ENCODE measurements around the gene STAP2.
"Not testable (repeated sequence)": the region's sequence is repeated elsewhere in the genome, so short reads cannot be mapped to it uniquely, and the experiment has no call there.

The STAP2 gene

DNA sequence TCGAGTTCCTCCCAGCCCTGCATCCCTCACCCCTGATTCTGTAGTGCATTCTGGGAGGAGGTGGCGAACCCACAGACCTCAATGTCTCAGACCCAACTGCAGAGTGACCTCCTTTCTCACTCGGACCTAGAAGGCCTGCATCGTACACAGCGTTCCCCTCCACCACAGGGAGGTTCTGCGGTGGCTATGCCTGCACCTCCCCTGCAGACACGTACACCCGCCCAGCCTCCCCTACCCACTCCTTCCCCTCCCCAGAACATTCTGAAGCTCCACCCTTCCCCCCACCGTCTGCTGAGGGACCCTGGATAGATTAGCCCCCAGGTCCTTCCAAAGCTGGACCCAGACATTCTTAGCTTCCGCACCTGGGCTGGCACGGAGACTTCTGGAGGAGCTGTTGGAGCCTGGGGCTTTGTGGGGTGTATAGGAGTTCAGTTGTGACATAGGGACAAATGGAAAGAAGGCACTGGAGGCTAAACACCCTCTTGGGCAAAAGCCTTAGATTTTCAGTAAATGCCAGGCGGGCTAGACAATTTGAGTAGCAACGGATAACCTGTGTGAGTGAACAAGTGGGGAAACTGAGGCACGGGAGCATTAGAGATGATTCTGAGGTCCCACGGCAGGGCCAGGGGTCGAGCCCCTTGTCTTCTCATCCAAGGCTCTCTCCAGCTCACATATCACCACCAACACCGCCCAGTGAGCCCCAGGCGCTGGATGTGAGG is 34.6 kb downstream of the STAP2 start:
- in situ Hi-C loops (cut with MboI; ENCODE audit: low sequenced_read_pairs), result no loop called here

DNA sequence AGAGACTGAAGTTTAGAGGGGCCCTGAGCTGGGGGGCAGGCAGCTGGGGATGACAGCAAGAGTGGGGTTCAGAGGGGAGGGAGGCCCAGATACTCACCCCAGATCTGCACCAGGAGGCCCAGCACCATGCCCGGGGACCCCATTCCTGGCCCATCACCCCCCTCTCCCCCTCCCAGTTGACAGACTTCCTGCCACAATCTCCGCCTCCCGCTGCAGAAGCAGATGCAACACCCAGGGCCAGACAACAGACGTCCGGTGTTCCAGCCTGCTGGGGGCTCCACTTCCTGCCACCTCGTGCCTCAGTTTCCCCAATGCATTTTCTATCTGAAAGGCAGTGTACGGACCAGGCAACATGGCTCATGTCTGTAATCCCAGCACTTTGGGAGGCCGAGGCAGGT is 36.4 kb downstream of the STAP2 start, which contains the start of gene TMIGD2:
TMIGD2 (minus strand) TSS at position 147 of the 398 bp plus-strand sequence; CDS start at position 143, 4 bp downstream.
- in situ Hi-C loops (cut with MboI; ENCODE audit: low sequenced_read_pairs), result no loop called here

- in situ Hi-C loops (cut with MboI; ENCODE audit: low sequenced_read_pairs), result no loop called here
Measured at GRCh38 chr19:4301590-4302242, 36.9 kb downstream of the STAP2 start.

GRCh38 chr19:4300589-4300988 is 38.0 kb downstream of the STAP2 start:
- in situ Hi-C loops (cut with MboI; ENCODE audit: low sequenced_read_pairs), result no loop called here

- in situ Hi-C loops (cut with MboI; ENCODE audit: low sequenced_read_pairs), result no loop called here
Measured at GRCh38 chr19:4298810-4299550, 39.6 kb downstream of the STAP2 start.

DNA sequence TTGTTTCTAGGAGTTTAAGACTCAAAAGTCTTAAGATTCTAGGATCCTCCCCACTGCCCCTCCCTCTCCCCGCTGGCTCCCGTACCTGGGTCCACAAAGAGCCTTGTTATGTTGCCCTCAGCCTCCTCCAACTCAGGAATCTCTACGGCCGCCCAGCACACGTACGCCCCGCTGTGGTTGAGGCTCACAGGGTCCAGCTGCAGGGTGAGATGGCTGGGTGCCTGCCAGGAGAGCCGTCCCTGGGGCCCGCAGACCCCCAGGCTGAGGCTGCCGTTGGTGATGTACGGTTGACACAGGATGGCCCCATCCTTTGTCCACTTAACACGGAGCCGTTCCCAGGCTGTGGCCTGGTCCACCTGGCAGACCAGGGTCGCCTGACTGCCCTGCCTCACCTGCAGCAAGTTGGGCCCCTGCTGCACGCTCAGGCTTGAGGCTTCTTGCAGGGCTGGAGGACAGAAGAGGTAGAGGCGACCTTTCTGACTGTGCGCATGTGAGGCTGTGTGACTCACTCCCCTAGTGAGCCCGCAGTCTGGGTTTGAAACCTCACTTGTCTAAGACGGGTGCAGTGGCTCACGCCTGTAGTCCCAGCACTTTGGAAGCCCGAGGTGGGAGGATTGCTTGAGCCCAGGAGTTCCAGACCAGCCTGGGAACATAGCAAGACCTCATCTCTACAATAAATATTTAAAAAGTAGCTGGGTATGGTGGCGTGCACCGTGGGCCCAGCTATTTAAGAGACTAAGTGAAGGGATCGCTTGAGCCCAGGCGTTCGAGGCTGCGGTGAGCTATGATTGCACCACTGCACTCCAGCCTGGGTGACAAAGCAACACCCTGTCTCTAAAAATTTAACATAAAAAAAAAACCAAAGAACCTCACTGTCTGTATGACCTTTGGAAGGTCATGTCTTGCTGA is 40.5 kb downstream of the STAP2 start:
- in situ Hi-C loops (cut with MboI; ENCODE audit: low sequenced_read_pairs), result no loop called here

GRCh38 chr19:4295972-4296771 is 42.5 kb downstream of the STAP2 start:
- in situ Hi-C loops (cut with MboI; ENCODE audit: low sequenced_read_pairs), result no loop called here

DNA sequence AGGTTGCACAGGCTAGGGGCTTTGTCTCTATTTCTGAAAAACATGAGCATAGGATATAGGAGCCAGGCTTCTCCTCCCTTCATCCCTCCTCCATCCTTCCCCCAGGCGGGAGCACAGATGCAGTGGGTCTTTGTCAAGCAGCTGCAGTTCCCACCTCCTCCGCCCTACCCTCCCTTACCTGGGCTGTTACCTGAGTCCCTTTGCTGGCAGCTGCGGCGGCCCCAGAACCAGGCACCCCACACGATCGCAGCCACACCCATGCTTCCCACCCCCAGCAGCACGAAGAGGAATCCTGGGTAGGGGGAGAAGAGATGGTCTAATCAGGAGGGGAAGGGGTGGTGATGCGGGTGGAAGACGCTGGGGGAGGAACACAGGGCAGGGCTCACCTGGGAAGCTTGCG is 44.2 kb downstream of the STAP2 start:
- in situ Hi-C loops (cut with MboI; ENCODE audit: low sequenced_read_pairs), result no loop called here

- in situ Hi-C loops (cut with MboI; ENCODE audit: low sequenced_read_pairs), result no loop called here
Measured at GRCh38 chr19:4292515-4292914, 46.1 kb downstream of the STAP2 start.

GRCh38 chr19:4291184-4291732 is 47.4 kb downstream of the STAP2 start:
- in situ Hi-C loops (cut with MboI; ENCODE audit: low sequenced_read_pairs), result no loop called here

DNA sequence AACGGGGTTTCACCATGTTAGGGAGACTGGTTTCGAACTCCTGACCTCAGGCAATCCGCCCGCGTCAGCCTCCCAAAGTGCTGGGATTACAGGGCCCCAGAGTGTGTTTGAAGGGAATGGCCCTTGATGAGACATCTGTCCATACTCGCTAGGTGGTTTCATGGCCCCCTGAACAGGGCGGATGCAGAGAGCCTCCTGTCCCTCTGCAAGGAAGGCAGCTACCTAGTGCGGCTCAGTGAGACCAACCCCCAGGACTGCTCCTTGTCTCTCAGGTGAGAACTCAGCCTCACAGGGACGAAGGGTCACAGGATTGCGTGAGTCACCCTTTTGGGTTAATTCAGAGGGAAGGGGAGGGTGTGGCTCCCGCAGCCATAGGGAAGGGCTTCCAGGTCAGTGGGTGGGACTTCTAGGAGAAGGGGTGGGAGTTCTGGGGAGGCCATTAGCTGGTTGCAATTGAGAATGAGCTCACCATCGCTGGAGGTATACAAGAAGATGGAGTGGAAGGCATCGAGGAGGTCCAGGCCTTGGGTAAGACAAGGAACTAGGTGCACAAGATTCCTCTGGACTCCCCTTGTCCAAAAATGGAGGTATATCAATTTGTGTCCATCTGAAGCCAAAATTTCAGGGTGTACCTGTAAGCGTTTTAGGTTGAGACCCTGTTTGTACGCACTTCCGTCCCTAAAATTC is 50.4 kb downstream of the STAP2 start:
- in situ Hi-C loops (cut with MboI; ENCODE audit: low sequenced_read_pairs), result no loop called here

- in situ Hi-C loops (cut with MboI; ENCODE audit: low sequenced_read_pairs), result not testable (repeated sequence)
Measured at GRCh38 chr19:4286141-4286540, 52.5 kb downstream of the STAP2 start.

- in situ Hi-C loops (cut with MboI; ENCODE audit: low sequenced_read_pairs), result no loop called here
Measured at GRCh38 chr19:4284974-4285373, 53.7 kb downstream of the STAP2 start.

GRCh38 chr19:4284176-4284958 is 54.3 kb downstream of the STAP2 start:
- in situ Hi-C loops (cut with MboI; ENCODE audit: low sequenced_read_pairs), result no loop called here

GRCh38 chr19:4279530-4280422 is 58.9 kb downstream of the STAP2 start:
- in situ Hi-C loops (cut with MboI; ENCODE audit: low sequenced_read_pairs), result no loop called here

DNA sequence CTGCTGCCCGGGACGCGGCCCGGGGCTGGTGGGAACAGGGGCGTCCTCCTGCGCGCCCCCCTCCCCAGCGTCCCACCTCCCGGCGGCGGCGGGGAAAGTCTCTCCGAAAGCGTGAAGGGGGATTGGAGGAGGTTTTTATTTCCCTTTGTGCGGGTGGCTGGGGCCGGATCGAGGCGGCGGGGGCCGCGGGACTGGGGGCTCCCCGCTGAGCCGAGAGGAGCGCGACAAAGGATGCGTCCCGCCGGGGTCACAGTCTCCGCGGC is 59.4 kb downstream of the STAP2 start:
- in situ Hi-C loops (cut with MboI; ENCODE audit: low sequenced_read_pairs), result no loop called here

DNA sequence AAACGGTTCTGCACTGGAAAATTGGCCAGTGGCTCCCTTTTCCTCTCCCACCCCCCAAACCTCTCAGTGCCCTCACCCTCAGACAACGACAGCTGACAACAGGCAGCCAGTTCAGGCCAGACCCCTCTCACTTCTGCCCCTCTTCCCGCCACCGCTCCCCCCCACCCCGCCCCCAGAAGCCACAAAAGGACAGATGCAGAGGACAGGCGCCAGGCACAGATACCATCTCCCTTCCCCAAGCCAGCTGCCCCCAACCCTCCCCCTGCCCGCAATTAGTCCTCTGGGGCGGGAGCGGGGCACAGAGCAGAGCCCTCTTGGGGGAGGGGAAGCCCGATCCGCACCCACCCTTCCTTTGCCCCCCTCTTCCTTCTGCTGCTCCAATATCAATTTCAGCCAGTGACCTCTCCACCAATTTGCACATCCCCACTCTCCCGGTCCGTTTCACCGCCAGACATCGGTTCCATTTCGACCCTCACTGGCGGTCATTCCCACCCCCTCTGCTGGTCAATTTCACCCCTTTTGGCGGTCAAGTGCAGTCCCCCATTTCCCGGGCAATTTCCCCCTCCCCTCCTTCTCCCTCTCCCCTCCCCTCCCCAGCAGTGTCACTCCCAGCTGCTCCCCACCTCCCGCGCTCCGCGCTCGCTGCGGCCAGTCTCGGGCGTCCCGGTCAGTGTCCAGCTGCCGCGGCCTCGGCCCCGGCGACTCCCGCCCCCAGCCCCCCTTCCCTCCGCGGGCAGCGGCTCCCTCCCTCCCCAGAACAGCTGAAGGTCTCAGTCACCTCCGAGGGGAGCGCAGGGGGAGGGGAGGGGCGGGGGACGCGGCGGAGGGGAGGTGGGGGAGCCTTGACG is 60.0 kb downstream of the STAP2 start, which contains the start of gene SHD:
SHD (plus strand) TSS at position 848 of the 848 bp plus-strand sequence. CDS start 798 bp downstream, outside the sequence.
- in situ Hi-C loops (cut with MboI; ENCODE audit: low sequenced_read_pairs), result no loop called here

Measured in HL-60/S4 treated with retinoic acid at 250 ng/mL for 4 days and 3 days (cell line).